Neural progenitor cell (in vitro differentiated cells): ENCODE results near the gene MYLK3. TPM values are rescaled to one million over a fixed set of nuclear protein-coding genes. Genes with fewer than 3 reads are reported as not detected.

Source experiments
- DNase-seq: peaks from one replicate; pipeline ENCODE4 v3.0.0-alpha.2; 2016; ENCODE audit warnings: low spot score
- H2AFZ ChIP-seq: fragments of 200-600 bp; sonication (generic); replicated peaks from 2 replicates; pipeline ENCODE4 v1.6.1; 2016; ENCODE audit warnings: antibody characterized with exemption
- H3F3A ChIP-seq: fragments of 200-600 bp; sonication (generic); 2 replicates; pipeline ENCODE4 v1.6.1; 2016; ENCODE audit warnings: antibody characterized with exemption, low read depth
- H3K27ac ChIP-seq: fragments of 200-600 bp; sonication (generic); 2 replicates; pipeline ENCODE4 v1.5.1; 2016; ENCODE audit warnings: mild to moderate bottlenecking
- H3K27me3 ChIP-seq: fragments of 200-600 bp; sonication (generic); 2 replicates; pipeline ENCODE4 v1.6.1; 2016; ENCODE audit warnings: mild to moderate bottlenecking, moderate library complexity
- H3K36me3 ChIP-seq: fragments of 200-600 bp; sonication (generic); 2 replicates; pipeline ENCODE4 v1.5.1; 2016
- H3K4me1 ChIP-seq: fragments of 200-600 bp; sonication (generic); 2 replicates; pipeline ENCODE4 v1.6.1; 2016; ENCODE audit warnings: mixed run types
- H3K4me2 ChIP-seq: fragments of 200-600 bp; sonication (generic); 2 replicates; pipeline ENCODE4 v1.6.1; 2016
- H3K4me3 ChIP-seq: fragments of 200-600 bp; sonication (generic); 2 replicates; pipeline ENCODE4 v1.5.1; 2016
- H3K79me2 ChIP-seq: fragments of 200-600 bp; sonication (generic); 2 replicates; pipeline ENCODE4 v1.6.1; 2016; ENCODE audit warnings: low read depth
- H3K9ac ChIP-seq: fragments of 200-600 bp; sonication (generic); 2 replicates; pipeline ENCODE4 v1.6.1; 2016
- H3K9me3 ChIP-seq: fragments of 200-600 bp; sonication (generic); 2 replicates; pipeline ENCODE4 v1.5.1; 2016; ENCODE audit warnings: low read depth
- H4K20me1 ChIP-seq: fragments of 200-600 bp; sonication (generic); 2 replicates; pipeline ENCODE4 v1.6.1; 2016; ENCODE audit warnings: low read depth
- H3K27ac Mint-ChIP-seq: 3 replicates; pipeline ENCODE4 v1.8.0; 2021; ENCODE audit warnings: mixed read lengths
- H3K27me3 Mint-ChIP-seq: 2 replicates; pipeline ENCODE4 v1.8.0; 2022; ENCODE audit warnings: low read depth, mild to moderate bottlenecking, inconsistent platforms, moderate library complexity, mixed read lengths; ENCODE audit not compliant: insufficient read depth
- H3K36me3 Mint-ChIP-seq: 3 replicates; pipeline ENCODE4 v1.8.0; 2021; ENCODE audit warnings: mixed read lengths
- H3K4me1 Mint-ChIP-seq: 3 replicates; pipeline ENCODE4 v1.8.0; 2021; ENCODE audit warnings: mixed read lengths
- H3K4me3 Mint-ChIP-seq: 3 replicates; pipeline ENCODE4 v1.8.0; 2021; ENCODE audit warnings: mild to moderate bottlenecking, moderate library complexity, mixed read lengths
- H3K9me3 Mint-ChIP-seq: 3 replicates; pipeline ENCODE4 v1.8.0; 2020; ENCODE audit warnings: mixed read lengths
- CTCF ChIP-seq: fragments of 200-600 bp; sonication (generic); IDR thresholded peaks from 2 replicates; pipeline ENCODE4 v1.5.1; 2017; ENCODE audit warnings: antibody characterized with exemption, mild to moderate bottlenecking
- EZH2 ChIP-seq: fragments of 200-600 bp; sonication (generic); IDR thresholded peaks from 2 replicates; pipeline ENCODE4 v1.6.1; 2017; ENCODE audit warnings: antibody characterized with exemption, mild to moderate bottlenecking, moderate library complexity
- EZH2phosphoT487 ChIP-seq: fragments of 200-600 bp; sonication (generic); IDR thresholded peaks from 2 replicates; pipeline ENCODE4 v1.6.1; 2017; ENCODE audit warnings: antibody characterized with exemption
- total RNA-seq: library from RNA; depleted of rRNA; stranded (reverse); fragments of >200 nt; gene quantifications from 2 replicates; pipeline ENCODE4 v1.2.3, GENCODE V29; 2015; ENCODE audit warnings: low replicate concordance

The MYLK3 gene
- total RNA-seq, 1 donor from 2014 or later: 1.6 TPM

GRCh38 chr16:46793841-46794240, 45.7 kb upstream of the MYLK3 start:
- no peak for DNase-seq
- Mint-ChIP-seq H3K27me3 (peaks cover 2% of the 10 kb centered on the region), H3K4me3 (no peak overlapping the region), H3K36me3 (peaks cover 35% of the 10 kb centered on the region), H3K27ac (no peak overlapping the region), H3K9me3 (peaks cover 37% of the 10 kb centered on the region), H3K4me1 (peaks cover 11% of the 10 kb centered on the region)
- no peak overlapping the region for H2AFZ ChIP-seq
- no peak for TF ChIP-seq EZH2phosphoT487
- no peak for TF ChIP-seq EZH2
- TF ChIP-seq CTCF: no peak
- H3K4me1 ChIP-seq: no peaks in the 10 kb centered on the region
- no peaks in the 10 kb centered on the region for H3K27me3 ChIP-seq
- H3K36me3 ChIP-seq: peaks cover 11% of the 10 kb centered on the region
- H4K20me1 ChIP-seq: no peaks in the 10 kb centered on the region
- H3K27ac ChIP-seq: no peak overlapping the region
- H3K4me3 ChIP-seq: no peak overlapping the region
- H3K79me2 ChIP-seq: no peaks in the 10 kb centered on the region
- H3K4me2 ChIP-seq: no peak overlapping the region
- peaks cover 19% of the 10 kb centered on the region for H3F3A ChIP-seq
- peaks cover 12% of the 10 kb centered on the region for H3K9me3 ChIP-seq
- no peak overlapping the region for H3K9ac ChIP-seq

- Histone ChIP-seq H3K36me3 (peaks cover 11% of the 10 kb centered on the region), H3K27ac (no peak overlapping the region), H3F3A (peaks cover 20% of the 10 kb centered on the region), H2AFZ (peak overlapping the region; percentile 85), H3K27me3 (no peaks in the 10 kb centered on the region), H3K4me1 (no peaks in the 10 kb centered on the region), H3K9ac (no peak overlapping the region), H3K9me3 (peaks cover 12% of the 10 kb centered on the region), H3K79me2 (no peaks in the 10 kb centered on the region), H4K20me1 (no peaks in the 10 kb centered on the region), H3K4me2 (peak overlapping the region; percentile 76), H3K4me3 (peak overlapping the region; percentile 62)
- no peak for DNase-seq
- Mint-ChIP-seq H3K36me3 (peaks cover 30% of the 10 kb centered on the region), H3K9me3 (peaks cover 38% of the 10 kb centered on the region), H3K27ac (no peak overlapping the region), H3K4me3 (peak overlapping the region; percentile 76), H3K27me3 (peaks cover 2% of the 10 kb centered on the region), H3K4me1 (peaks cover 11% of the 10 kb centered on the region)
- no peak for TF ChIP-seq CTCF
- no peak for TF ChIP-seq EZH2
- TF ChIP-seq EZH2phosphoT487: no peak
These were observed 42.6 kb upstream of the MYLK3 start for GRCh38 chr16:46790599-46791270.

GRCh38 chr16:46789499-46790414, 41.6 kb upstream of the MYLK3 start:
- TF ChIP-seq EZH2phosphoT487: no peak
- no peak for TF ChIP-seq EZH2
- TF ChIP-seq CTCF: no peak

More at GRCh38 chr16:46789499-46790414, 41.6 kb upstream of the MYLK3 start:
- H3F3A ChIP-seq: peaks cover 20% of the 10 kb centered on the region
- peak overlapping the region; percentile 85 for H2AFZ ChIP-seq
- no peaks in the 10 kb centered on the region for H4K20me1 ChIP-seq
- H3K27ac Mint-ChIP-seq: peak overlapping the region; percentile 26
- DNase-seq: peak; percentile 80
- H3K79me2 ChIP-seq: no peaks in the 10 kb centered on the region
- peak overlapping the region; percentile 62 for H3K4me3 ChIP-seq
- H3K27me3 Mint-ChIP-seq: peaks cover 2% of the 10 kb centered on the region
- H3K9me3 ChIP-seq: peaks cover 9% of the 10 kb centered on the region
- no peak overlapping the region for H3K9ac ChIP-seq
- H3K4me3 Mint-ChIP-seq: peak overlapping the region; percentile 76
- peaks cover 14% of the 10 kb centered on the region for H3K4me1 Mint-ChIP-seq
- peaks cover 20% of the 10 kb centered on the region for H3K36me3 Mint-ChIP-seq
- peaks cover 6% of the 10 kb centered on the region for H3K4me1 ChIP-seq
- H3K9me3 Mint-ChIP-seq: peaks cover 29% of the 10 kb centered on the region
- peaks cover 4% of the 10 kb centered on the region for H3K36me3 ChIP-seq
- no peak overlapping the region for H3K27ac ChIP-seq
- no peaks in the 10 kb centered on the region for H3K27me3 ChIP-seq
- peak overlapping the region; percentile 76 for H3K4me2 ChIP-seq
